ENCODE data around the gene LRRC32. TPM values are rescaled to one million over a fixed set of nuclear protein-coding genes. Genes with fewer than 3 reads are reported as not detected.

LRRC32 gene
- total RNA-seq, 1 donor from 2014 or later, result 192 TPM

GRCh38 chr11:76638270-76639197 lies 32.0 kb downstream of the LRRC32 start:
- ATAC-seq (no peak), DNase-seq (ENCODE audit: low spot score) (no peak)
- intact Hi-C loops (cut with DNase I), result no loop called here

DNA sequence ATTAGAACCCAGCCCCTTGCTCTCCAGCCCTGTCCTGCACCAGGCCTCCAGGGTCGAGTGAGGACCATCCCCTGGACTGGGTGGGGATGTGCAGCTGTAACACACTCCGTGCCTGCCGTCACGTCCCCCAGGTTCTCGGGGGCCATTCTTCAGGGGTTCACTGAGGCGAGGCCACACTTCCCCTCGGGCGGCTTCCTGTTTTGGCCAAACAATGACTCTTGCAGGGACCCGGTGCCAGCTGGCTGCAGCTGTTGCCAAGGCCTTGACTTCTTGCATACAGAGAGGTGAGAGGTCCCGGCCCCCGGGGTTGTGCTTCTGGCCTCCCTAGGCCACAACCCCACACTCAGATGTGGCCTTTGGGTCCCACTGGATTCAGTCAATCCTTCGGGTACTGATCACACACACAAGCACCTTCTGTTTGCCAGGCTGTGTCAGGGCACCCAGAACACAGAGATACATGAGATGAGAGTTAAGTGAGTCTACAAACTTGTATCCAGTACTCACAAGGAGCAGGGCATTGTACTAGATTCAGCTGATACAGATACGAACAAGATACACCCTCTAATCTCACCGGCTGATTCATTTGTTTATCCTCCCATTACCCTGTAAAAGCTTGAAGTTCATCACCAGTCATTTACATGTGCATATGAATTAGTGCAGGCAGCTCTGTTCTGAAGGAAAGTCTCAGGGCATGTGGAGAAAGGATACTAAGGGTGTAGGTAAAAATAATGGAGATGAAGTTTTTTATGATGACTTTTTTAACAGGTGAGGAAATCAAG lies 32.9 kb downstream of the LRRC32 start:
- intact Hi-C loops (cut with DNase I), result no loop called here
- ATAC-seq (peak; percentile 64), DNase-seq (ENCODE audit: low spot score) (no peak)

DNA sequence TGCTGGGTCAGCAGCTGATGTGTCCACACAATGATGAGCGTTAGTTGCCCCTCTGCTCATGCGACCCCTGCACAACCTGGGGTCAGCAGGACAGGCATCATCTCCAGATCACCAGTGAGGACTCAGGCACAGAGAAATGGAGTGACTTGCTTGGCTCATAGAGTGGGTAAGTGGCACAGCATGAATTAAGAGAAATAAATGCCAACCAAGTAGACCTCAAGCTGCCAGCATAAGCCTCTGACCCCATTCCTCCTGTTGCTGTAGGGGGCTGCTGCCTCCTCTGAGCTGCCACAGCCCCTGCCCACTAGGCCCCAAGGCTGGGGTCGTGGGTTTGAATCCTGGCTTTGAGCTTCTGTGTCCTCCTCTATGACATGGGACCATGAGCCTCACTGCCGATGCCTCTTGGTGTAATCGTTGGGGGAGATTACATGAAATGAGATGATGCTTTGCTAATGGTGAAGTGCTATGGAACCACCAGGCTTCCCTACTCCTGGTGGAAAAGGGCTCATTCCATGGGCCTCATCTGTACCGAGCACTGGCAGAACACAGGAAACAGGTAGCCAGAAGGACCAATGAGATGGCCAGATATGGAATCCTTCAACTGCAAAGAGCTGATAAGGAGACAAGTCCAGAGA lies 33.6 kb downstream of the LRRC32 start:
- ATAC-seq (no peak), DNase-seq (ENCODE audit: low spot score) (no peak)
- intact Hi-C loops (cut with DNase I), result no loop called here

GRCh38 chr11:76635991-76636738 lies 34.4 kb downstream of the LRRC32 start:
- DNase-seq (ENCODE audit: low spot score), result no peak
- intact Hi-C loops (cut with DNase I), result no loop called here

DNA sequence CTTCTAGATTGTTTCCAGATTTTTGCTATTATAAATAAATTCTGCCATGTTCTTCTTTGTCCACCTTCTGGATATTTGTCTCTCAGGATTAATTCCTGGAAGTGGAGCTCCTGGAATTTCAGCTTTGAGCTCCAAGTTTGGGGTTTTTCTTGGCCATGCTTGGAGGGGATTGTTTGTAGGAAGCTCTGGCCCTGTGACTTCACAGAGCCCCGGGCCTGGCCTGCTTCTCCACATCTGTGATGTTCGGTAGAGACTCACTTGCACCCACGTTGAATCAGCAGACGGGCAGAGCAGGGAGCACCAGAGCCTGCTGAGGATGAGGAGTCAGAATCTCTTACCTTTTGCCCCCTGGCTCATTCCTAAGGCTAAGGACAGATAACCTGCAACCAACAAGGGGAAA lies 35.7 kb downstream of the LRRC32 start:
- intact Hi-C loops (cut with DNase I), result no loop called here
- no peak for DNase-seq (ENCODE audit: low spot score)
- peak; percentile 69 for ATAC-seq

More at GRCh38 chr11:76635991-76636738, 34.4 kb downstream of the LRRC32 start:
- ATAC-seq, result no peak

DNA sequence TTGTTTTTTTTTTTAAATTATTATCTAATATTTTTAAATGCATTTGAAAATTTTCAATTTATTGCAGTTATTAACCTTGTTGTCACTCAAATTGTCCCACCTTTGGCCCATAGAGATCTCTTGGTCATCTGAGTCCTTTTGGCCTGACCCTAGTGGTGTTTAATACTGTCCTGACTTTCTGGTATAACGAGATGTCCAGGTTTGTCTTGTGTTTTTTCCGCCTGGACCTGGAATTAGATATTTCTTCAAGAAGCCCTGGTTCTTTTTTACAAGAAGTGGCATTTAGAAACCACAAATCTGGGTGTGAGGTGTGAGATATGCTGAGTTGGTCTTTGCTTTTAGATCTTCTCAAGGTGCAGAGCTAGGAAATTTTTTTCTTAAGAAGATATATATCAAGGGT lies 38.1 kb downstream of the LRRC32 start:
- intact Hi-C loops (cut with DNase I), result no loop called here
- ATAC-seq (no peak), DNase-seq (ENCODE audit: low spot score) (no peak)

GRCh38 chr11:76631566-76632308 lies 38.8 kb downstream of the LRRC32 start:
- intact Hi-C loops (cut with DNase I), result no loop called here
- DNase-seq (ENCODE audit: low spot score) (no peak), ATAC-seq (no peak)

DNA sequence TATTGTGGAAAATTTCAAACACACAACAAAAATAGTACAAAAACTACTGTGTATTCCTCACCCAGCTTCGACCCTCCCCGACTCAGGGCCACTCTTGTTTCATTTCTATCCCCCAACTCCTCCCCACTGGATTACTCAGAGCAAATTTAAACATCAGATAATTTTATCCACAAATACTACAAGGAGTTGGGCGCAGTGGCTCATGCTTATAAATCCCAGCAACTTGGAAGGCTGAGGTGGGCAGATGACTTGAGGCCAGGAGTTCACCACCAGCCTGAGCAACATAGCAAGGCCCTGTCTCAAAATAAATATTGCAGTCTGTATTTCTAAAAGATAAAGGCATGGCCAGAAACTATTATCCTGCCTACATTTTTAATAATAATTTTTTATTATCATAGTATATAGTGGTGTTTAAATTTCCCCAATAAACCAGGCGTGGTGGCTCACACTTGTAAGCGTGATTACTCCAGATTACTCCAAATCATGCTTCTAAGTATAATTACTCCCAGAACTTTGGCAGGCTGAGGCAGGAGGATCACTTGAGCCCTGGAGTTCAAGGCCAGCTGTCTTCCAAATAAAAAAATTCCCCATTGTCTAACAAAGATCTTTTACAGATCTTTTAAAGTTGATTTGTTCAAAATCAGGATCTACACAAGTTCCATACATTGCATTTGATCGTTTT lies 39.8 kb downstream of the LRRC32 start:
- intact Hi-C loops (cut with DNase I), result no loop called here
- DNase-seq (ENCODE audit: low spot score), result no peak
- no peak for ATAC-seq

DNA sequence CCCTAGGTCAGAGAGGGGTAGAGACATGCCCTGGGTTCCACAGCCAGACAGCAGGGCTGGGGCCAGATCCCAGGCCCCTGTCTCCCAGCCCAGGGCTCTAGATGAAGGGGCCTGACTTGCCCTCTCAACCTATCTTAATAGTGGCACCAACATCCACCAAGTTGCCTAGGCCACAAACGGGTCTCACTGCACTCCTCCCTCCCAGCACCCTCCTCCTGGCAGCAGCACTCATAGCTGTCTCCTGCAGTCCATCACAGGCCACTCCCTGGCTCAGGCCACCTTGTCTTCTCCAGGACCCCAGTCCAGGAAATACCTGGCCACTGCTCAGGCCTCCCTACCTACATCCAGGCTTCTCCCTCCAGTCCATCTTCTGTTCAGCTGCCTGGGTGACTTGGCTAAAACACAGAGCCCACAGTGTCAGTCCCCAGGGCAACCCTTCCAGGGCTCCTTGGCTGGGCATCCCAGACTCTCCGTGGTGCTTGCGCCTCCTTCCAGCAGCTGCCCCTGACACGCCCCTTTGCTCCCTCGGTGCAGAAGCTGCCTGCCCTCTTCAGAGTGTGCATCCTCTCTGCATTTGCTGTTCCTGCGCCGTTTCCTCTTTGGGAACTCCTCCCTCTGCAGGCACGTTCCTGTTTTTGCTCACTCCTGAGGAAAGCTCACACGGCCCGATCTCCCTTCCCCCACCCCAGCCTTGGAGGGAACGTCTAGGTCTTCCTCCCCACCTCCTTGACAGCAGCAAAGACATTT lies 40.5 kb downstream of the LRRC32 start:
- DNase-seq (ENCODE audit: low spot score) (peak; percentile 81), ATAC-seq (peak; percentile 87)
- intact Hi-C loops (cut with DNase I), result no loop called here

DNA sequence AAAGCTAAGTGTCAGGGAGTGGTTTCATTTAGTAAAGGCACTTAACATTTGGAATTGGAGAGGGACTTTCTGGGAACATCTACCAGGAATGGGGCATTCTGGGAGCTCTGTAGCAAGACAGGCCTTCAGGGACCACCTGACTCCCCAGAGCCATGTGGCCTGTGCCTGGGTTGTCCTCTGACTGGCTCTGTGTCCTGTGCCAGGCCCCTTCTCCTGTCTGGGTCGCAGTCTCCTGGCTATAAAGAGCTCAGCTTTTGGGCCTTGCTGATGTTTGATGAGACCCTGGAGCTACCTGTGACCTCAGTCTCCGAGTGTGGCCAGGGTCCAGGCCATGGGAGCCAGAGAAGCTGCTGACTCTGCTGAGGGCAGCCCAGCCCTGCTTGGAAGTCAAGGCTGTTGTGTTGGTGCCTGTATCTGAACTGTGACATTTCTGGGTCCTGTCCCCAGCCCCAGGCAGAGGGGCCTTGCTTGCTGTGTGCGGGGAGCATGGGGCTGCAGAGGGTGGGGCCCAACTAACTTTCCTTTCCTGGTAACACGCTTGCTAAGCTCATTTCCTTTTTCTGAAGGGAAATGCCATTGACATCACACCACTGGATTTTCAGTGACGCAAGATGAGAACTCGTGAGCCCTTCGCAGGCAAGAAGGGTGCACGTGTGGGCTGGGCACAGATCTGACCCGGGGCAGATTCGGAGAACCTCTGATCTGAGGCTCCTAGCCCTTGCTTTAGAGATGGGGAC lies 41.3 kb downstream of the LRRC32 start:
- intact Hi-C loops (cut with DNase I), result no loop called here
- ATAC-seq (peak; percentile 81), DNase-seq (ENCODE audit: low spot score) (no peak)

GRCh38 chr11:76628408-76628947 lies 42.1 kb downstream of the LRRC32 start:
- DNase-seq (ENCODE audit: low spot score) (no peak), ATAC-seq (no peak)
- intact Hi-C loops (cut with DNase I), result no loop called here

GRCh38 chr11:76627606-76628005 lies 42.9 kb downstream of the LRRC32 start:
- ATAC-seq (no peak), DNase-seq (ENCODE audit: low spot score) (no peak)
- intact Hi-C loops (cut with DNase I), result no loop called here

DNA sequence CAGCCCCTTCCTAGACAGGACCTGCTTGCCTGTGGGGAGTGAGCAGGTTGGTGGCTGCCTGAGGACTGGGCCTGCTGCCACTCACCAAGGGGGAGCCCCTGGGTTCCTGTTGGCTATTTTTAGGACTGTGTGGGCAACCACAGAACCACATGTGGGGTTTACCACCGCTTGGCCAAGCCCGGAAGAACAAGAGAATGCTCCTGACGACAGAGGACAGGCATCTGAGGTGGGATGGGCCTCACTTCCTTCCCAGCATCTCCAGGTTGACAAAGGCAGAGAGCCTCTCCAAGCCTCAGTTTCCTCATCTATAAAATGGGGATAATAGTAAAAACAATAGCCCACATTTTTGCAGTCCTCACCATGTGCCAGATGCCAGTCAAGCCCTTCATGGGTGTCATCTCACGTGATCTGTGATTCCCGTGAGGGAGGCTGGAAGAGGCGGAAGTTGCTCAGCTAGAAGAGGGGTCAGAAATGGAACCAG lies 43.6 kb downstream of the LRRC32 start:
- intact Hi-C loops (cut with DNase I), result no loop called here
- DNase-seq (ENCODE audit: low spot score) (no peak), ATAC-seq (no peak)

DNA sequence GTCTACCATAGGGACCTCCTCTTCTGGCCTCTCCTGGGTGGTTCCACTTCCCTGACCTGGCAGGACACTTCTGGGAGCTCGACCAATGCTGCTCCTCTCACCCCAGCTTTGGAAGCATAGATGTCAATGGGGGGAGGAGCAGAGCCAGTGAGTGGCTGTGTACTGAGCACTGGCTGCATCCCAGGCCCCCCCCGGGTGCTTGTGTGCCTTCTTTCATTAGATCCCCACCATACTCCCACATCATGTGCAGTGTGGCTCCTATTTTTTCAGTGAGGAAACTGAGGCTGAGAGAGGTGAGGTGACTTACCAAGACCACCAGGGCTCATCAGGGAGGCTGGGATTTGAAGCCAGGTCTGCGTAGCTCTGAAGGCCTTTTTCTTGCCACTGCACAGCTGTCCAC lies 44.3 kb downstream of the LRRC32 start:
- ATAC-seq (no peak), DNase-seq (ENCODE audit: low spot score) (no peak)
- intact Hi-C loops (cut with DNase I), result no loop called here

- no peak for DNase-seq (ENCODE audit: low spot score)
- no peak for ATAC-seq
- intact Hi-C loops (cut with DNase I), result no loop called here
Measured at GRCh38 chr11:76625472-76626186, 44.9 kb downstream of the LRRC32 start.

Data from sciatic nerve (tissue), 2 donors.